HG02798 (cell line): Measurements from ENCODE around the gene THAP10.
"Not testable (repeated sequence)": the region's sequence is repeated elsewhere in the genome, so short reads cannot be mapped to it uniquely, and the experiment has no call there.

Source experiments
- ATAC-seq: cut with Tn5 transposase; IDR thresholded peaks from one replicate; pipeline ENCODE4 v1.9.1; 2021; ENCODE audit warnings: mild to moderate bottlenecking; ENCODE audit not compliant: unreplicated experiment, poor library complexity

THAP10 gene

GRCh38 chr15:70892002-70892911, at the start of gene THAP10, which contains the start of gene LRRC49:
Gene THAP10, minus strand, starts transcription at chr15:70892433. Its CDS starts 161 bp downstream, at chr15:70892272.
Gene LRRC49, plus strand, starts transcription at chr15:70892826. Its CDS starts 69 bp downstream, at chr15:70892895.
- ATAC-seq = peak; percentile 88

GRCh38 chr15:70936326-70936725, 44.1 kb upstream of the THAP10 start:
- ATAC-seq = no peak

- ATAC-seq = no peak
These were observed 43.4 kb upstream of the THAP10 start for GRCh38 chr15:70935631-70936030.

- ATAC-seq = no peak
These were observed 41.2 kb upstream of the THAP10 start for GRCh38 chr15:70933411-70933810.

GRCh38 chr15:70932397-70932796, 40.2 kb upstream of the THAP10 start:
- no peak for ATAC-seq

- ATAC-seq = no peak
These were observed 39.6 kb upstream of the THAP10 start for GRCh38 chr15:70931821-70932220.

- not testable (repeated sequence) for ATAC-seq
These were observed 34.7 kb upstream of the THAP10 start for GRCh38 chr15:70926914-70927313.

GRCh38 chr15:70923311-70924080, 31.3 kb upstream of the THAP10 start:
- ATAC-seq = no peak

- ATAC-seq = no peak
These were observed 29.9 kb upstream of the THAP10 start for GRCh38 chr15:70922119-70922518.

- no peak for ATAC-seq
These were observed 28.9 kb upstream of the THAP10 start for GRCh38 chr15:70920981-70921696.

- no peak for ATAC-seq
These were observed 25.7 kb upstream of the THAP10 start for GRCh38 chr15:70917955-70918354.

GRCh38 chr15:70916531-70916930, 24.3 kb upstream of the THAP10 start:
- ATAC-seq = no peak

- ATAC-seq = no peak
These were observed 20.0 kb upstream of the THAP10 start for GRCh38 chr15:70912187-70912586.

GRCh38 chr15:70910958-70911357, 18.7 kb upstream of the THAP10 start:
- ATAC-seq = no peak

- no peak for ATAC-seq
These were observed 15.7 kb upstream of the THAP10 start for GRCh38 chr15:70907784-70908471.

GRCh38 chr15:70906842-70907241, 14.6 kb upstream of the THAP10 start:
- no peak for ATAC-seq

GRCh38 chr15:70902107-70902506, 9.9 kb upstream of the THAP10 start:
- no peak for ATAC-seq

GRCh38 chr15:70892912-70893560, 803 bp upstream of the THAP10 start:
- ATAC-seq = peak; percentile 20

GRCh38 chr15:70882361-70882760, 9.9 kb downstream of the THAP10 start:
- ATAC-seq = no peak
